ENCODE results near the gene ADD1.

DNA sequence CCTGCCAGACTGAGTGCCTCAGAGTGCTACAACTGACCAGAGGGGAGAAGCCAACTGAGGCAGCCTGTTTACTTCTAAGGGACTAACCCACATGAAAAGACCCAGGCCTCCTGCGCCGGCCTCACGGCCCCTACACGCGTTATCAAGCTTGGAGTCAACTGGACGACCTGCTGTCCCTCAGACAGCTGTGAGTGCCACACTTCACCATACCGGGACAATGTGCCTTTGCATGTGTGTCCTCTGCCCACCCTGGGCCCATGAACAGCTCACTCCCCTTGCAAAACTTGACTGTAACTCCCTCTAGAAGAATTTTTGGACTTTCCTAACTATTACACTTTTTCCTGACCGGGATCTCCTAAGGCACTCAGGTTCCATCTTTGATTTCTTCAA lies 117.8 kb downstream of the ADD1 start:
- TF ChIP-seq EP300 (IDR thresholded peaks at IDR 0.05) (no peak), CTCF (IDR thresholded peaks at IDR 0.05) (no peak), POLR2A (IDR thresholded peaks at IDR 0.05) (no peak)

Data from tibial nerve (tissue), 4 donors.